Endothelial cell of hepatic sinusoid (primary cell): Measurements from ENCODE around the gene KAT2A.

Source experiments
- in situ Hi-C: cut with HindIII; loops from 2 replicates; pipeline ENCODE4 v1.10.0; 2017; ENCODE audit warnings: low sequenced_read_pairs

Gene KAT2A

DNA sequence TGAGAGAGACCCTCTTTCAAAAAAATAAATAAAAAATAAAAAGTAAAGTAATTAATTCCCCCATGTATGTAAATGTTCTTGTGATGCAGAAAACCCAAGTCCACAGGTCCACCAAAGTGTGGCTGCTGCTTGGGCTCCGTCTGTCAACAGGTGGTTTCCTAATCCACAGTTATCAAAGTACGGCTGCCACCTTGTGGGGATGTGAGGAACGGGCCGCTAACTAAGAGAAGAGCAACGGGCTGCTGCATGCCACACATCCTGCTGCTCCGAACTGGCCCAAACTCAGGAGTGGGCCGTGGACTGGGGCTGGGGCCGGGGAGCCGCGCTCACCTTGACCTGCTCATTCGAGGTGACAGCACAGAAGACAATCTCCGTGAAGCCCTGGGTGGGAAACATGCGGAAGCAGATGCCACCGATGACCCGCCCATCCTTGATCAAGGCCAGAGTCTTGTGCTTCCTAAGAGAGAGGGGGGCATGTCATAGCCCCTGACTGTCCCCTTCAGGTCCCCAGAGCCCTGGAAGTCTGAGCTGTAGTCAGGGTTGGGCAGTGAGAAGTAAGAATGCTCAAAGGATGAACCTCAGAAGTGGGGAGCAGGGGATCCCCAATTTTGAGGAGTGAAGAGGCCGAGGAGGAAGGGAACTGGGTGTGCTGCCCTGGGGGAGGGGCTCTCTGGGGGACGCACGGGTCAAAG, 4.3 kb downstream of the KAT2A start:
- in situ Hi-C loops, result no loop called here

- in situ Hi-C loops, result no loop called here
These were observed 7.0 kb downstream of the KAT2A start for GRCh38 chr17:42114118-42114517.

DNA sequence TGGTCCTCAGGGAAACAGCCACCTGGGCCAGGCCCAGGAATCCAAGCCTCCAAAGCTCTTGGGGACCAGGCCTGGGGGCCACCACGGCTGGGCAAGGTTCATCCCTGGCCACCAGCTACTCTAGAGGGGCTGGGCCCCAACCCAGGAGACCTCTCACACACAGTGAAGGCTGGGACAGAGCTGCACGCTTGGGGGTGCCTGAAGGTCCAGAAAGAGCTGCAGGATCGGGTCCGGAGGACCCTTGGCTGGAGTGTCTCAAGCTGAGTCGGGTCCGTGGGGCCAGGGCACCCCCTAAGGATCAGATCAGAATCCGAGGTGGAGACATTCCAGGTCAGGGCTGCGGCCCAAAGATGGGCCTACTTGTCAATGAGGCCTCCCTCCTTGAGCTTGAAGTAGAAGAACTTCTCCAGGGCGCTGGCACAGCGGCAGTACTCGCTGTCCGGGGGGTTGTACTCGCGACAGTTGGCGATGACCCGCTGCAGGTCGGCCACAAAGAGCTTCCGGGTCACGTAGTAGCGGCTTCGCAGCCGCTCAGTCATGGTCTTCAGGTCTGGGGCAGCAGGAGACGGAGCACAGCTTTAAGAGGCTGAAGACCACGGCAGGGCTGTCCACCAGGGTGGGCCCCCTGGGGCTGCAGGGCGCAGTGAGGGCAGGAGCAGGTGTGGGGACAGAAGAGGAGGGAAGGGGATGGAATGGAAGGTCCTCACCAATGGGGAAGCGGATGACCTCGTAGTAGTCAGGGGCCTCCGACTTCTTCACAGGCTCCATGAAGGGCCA, 7.7 kb downstream of the KAT2A start:
- in situ Hi-C loops, result no loop called here

- in situ Hi-C loops, result no loop called here
These were observed 8.5 kb downstream of the KAT2A start, which contains the start of gene DHX58 for GRCh38 chr17:42112552-42113176. DHX58 (minus strand) TSS chr17:42112714; CDS start chr17:42111892, 822 bp downstream.

- in situ Hi-C loops, result no loop called here
These were observed 9.2 kb downstream of the KAT2A start for GRCh38 chr17:42111871-42112551.

GRCh38 chr17:42111265-42111636, 9.9 kb downstream of the KAT2A start:
- in situ Hi-C loops, result no loop called here

DNA sequence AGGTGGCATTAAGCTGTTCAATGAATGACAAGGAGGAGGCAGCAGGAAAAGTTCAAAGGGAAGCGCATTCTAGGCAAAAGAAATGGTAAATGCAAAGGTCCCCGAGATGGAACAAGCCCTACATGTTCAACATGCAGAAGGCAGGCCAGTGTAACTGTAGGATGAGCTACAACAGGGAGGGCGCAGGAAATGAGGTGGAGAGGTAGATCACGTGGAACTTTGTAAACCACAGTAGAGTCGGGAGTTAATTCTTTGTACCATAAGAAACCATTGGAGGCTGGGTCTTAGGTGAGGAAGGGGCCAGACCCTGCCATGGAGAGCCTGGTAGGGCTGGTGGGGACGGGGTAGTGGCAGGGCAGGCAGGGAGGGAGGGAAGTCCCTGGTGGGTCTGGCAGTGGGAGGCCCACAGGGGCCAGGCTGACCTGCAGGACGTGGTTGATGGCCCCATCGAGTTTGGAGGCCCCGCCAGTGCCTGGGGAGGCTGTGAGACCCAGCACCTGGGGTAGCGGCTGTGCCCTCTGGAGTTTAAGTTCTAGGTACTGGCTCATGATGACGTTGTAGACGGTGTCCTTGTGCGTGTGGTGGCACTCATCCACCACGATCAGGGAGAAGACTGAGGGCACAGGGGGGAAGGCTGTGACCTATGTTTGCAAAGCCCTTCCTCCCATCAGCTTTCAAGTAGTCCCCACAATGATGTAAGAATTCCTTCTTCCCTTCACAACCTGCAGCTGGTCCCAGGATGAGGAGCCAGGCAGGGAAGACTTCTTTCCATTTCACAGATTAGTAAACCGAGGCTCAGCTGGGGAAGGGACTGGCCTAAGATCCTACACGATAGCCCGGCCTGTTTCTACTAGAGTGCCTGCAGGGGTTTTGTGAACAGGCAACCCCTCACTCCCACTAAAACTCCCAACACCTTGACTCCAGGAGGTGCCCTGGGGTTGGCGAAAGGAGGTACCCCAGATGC, 10.6 kb downstream of the KAT2A start:
- in situ Hi-C loops, result no loop called here

GRCh38 chr17:42109086-42109485, 12.1 kb downstream of the KAT2A start:
- in situ Hi-C loops, result no loop called here

DNA sequence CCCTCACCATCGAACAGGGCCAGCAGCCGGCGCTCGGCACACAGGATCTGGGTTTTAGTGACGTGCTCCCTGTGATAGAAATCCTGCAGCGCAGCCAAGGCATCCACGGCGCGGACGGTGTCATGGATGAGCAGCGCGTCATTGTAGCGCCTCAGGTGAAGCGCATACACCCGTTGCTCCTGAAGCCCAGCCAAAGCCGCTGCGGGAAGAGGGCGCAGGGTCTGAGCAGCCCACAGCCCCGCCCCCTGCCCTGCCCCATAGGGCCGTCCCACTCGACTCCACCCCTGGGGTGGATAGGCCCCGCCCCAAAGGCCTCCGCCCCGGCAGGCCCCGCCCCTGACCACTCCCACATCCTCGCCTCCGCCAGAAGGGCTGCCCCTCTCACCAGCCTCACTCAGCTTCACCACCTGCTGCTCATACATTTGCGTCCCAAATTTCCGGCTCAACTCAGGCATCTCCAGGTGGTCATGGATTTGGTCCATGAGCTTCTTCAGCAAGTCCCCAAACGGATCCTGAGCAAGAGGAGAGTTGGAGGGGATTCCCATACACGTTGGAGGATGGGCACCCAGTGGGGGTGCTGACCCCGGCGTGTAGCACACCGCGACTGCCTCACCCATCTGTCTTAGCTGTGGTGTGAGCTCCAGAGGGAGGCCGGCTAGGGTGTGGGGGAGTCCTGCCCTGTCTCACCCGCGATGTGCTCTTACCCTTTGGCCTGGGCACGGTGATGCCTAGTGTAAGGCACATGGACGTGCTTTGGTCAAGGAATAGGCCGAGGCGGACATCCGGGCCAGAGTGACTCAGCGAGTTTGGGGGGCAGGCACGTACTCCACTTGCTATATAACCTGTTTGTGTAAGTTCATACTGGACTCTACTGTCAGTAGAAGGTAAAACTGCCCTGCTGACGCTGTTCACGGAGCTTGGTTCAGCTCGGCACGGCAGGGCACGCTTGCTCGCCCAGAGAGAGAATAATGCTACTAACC, 13.3 kb downstream of the KAT2A start:
- in situ Hi-C loops, result no loop called here

- in situ Hi-C loops, result no loop called here
These were observed 14.0 kb downstream of the KAT2A start for GRCh38 chr17:42107124-42107523.

- in situ Hi-C loops, result no loop called here
These were observed 15.2 kb downstream of the KAT2A start for GRCh38 chr17:42106009-42106408.

DNA sequence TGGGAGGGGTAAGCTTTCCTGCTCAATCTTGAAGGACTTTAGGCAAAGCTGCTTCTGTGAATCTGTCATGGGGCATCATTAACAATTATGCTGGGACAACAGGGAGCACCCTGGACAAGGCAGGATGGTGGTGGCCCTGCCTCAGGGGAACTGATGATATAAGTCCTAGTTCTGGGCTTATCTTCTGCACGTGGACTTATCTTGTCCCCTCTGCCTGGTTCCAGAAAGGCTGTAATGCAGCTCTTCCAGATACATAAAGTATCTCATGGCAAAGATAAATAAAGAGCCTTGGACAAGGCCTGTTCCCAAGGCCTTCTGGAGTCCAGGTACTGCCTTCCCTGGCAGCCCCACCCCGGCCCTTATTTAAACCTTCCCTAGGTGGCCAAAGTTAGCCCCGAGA, 16.9 kb downstream of the KAT2A start:
- in situ Hi-C loops, result loop anchor here (5.0 kb wide), 1 partner anchor 137 kb away; the partner anchor contains the start of gene CNP

DNA sequence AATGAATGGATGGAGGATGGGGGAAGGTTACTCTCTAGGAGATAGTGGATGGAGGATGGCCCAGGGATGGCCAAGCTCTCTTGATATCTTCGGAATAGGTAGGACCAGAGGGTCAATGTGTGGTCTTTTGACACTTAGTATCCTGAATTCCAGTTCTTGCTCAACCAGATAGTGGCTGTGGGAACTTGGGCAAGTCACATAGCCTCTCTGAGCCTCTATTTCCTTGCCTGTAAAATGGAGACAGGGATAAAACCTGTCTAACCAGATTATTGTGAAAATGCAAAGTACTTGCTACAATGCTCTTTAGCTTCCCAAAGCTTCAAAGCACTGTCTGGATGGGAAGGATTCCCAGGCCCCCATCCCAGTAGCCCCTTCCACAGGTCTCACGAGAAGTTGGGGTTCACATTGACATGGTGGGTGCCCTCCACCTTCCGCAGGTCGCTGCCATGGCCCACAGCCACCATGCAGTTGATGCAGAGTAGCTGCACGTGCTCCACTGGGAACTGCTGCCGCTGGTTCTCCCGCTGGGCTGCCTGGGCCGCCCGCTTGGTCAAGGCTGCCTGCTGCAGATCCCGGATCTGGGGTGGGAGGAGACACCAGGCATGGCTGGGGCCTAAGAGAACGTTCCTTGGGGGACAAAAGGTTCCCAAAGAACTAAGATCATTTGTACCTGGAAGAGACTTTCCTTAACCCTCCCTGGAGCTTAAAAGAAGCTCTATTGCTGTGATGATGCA, 17.8 kb downstream of the KAT2A start:
- in situ Hi-C loops, result loop anchor here (5.0 kb wide), 1 partner anchor 136 kb away; the partner anchor contains the start of gene CNP

DNA sequence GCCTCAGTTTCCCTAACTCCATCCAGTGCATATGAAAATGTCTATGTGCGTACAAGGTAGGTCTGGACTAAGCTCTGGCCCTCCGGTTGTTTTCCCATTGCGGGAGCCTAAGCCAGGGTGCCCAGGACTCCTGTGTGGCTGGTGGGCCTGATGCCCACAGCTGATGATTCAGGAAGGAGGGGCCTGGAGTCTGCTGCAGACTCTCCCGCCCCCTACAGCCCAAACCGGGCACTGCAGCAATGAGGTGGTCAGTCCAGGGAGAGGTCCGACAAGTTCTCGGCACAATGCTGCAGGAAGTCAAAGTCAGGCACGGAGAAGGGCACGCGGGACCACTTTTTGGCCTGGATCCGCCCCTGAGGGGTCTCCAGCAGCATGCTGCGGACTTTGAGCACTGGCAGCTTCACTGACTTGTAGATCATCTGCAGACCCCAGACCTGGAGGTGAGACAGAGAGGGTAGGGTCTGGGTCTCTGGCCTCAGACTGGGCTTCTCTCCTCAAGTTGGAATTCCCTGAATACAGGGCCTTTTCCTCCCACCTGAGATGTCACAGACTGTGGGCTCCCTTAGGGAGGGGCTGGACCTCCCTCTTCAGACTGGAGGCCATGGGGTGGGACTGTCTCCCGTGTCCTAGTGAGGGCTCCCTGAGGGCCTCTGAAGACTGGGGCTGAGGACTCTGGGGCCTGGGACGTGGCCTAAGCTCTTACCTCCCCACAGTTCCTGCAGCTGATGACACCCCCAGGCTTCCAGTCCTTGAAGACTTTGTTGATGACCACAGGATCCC, 19.5 kb downstream of the KAT2A start:
- in situ Hi-C loops, result loop anchor here (5.0 kb wide), 1 partner anchor 134 kb away; the partner anchor contains the start of gene CNP

DNA sequence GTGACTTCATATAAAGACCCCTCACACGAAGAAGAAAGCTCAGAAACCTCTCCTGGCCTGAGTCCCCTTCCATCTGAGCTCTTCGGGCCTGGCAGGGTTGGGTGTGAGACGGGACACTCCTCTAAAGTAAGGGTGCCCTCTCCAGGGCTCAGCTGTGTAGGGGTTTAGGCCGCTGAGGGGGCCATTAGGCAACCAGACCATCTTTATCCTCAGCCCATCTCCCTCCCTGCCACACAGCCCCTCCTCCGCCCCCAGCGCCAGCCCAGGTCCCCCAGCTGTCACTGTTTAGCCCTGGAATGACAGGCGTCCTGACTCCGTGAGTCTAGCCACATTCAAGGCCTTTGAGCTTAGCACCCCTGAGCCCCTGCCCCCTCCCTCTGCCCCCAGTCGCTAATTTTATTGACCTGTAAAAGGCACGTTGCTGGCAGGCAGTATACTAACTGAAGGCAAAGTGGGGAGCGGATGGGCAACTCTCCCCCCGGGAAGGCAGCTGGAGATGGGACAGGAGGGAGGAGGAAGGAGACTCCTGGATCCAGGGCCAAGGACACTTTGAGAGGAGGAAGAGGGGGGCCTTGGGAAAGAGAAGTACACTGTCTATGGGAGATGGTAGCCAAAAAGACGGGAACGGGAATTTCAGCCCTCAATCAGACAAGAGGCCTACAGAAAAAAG, 22.3 kb downstream of the KAT2A start:
- in situ Hi-C loops, result no loop called here

DNA sequence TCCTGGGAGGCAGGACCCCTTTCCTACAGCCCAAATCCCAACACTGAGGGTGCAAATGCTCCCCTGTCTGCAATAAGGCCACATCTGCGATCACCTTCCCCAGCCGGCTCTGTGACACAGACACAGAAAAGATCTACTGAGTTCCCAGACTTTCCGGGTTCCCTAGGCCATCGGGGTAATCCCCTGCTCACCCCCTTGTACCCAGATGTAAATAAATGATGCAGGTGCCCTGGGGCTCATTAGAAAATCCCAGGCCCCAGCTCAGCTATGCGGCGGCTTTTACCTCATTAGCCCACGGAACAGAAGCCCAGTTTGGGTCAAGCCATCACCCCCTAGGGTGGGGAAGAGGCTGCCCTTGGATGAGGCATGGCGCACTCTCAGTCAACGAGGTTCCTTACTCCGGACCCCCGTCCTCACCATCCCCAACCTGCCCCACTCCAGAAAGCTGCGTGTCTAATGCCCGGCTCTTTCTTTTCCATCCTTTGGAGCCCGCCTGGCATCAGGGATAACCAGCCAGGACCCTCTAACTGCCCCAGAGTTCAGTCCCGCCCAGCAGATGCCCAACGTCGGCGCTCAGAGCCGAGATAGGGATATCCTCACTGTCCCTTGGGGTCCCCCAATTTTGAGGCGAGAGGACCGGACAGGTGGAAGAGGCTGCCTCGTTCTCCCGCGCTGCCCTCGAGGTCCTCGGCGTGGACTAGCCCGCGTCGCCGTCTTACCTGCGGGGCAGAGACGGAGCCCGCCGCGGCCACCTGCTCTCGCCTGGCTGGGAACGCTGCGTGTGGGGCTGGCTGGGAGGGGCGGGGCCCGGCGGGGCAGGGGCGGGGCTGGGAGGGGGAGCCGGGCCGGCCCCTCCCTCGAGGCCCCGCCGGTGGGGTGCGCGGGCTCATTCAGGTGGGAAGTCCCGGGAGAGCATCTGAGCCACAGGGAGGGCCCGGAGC, 23.2 kb downstream of the KAT2A start, which contains the start of gene ZNF385C:
Gene ZNF385C (minus strand): TSS at position 783 of the 941 bp plus-strand sequence. CDS start 35,417 bp downstream, outside the sequence.
- in situ Hi-C loops, result no loop called here
